C1 segment of cervical spinal cord (tissue), 14 donors: Measurements from ENCODE around the gene PTPRA.
"Not testable (repeated sequence)": the region's sequence is repeated elsewhere in the genome, so short reads cannot be mapped to it uniquely, and the experiment has no call there.

Experiments used
- DNase-seq, 14 donors: peaks; one replicate each; lab custom pipeline; 2025; lab: John Stamatoyannopoulos, UW

Gene PTPRA

DNA sequence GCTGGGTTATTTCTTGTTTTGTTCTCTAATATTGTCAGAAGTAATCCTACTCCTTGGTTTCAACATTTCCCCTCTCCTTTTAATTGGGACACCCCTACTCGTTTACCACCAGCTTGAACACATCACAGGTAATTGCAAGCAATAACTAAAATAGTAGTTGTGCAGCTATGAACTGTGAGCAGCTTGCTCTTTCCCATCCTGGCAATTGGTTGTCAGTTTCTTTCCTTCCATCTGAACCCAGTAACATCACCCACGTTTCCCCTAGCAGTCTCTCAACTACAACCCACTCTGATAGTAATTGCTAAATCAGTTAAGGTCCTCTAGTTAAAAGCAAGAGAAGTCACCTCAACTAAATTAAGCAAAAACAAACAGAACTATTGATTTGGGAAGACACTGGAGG lies 122.5 kb downstream of the PTPRA start:
- DNase-seq, result no peak

- DNase-seq, result no peak
Observed at GRCh38 chr20:2998728-2999127, 125.4 kb downstream of the PTPRA start.

- peak in 2 of 14 donors; percentile 10 to 46 for DNase-seq
Observed at GRCh38 chr20:3000852-3001523, 127.7 kb downstream of the PTPRA start.

GRCh38 chr20:3003416-3003815 lies 130.1 kb downstream of the PTPRA start:
- DNase-seq, result no peak

DNA sequence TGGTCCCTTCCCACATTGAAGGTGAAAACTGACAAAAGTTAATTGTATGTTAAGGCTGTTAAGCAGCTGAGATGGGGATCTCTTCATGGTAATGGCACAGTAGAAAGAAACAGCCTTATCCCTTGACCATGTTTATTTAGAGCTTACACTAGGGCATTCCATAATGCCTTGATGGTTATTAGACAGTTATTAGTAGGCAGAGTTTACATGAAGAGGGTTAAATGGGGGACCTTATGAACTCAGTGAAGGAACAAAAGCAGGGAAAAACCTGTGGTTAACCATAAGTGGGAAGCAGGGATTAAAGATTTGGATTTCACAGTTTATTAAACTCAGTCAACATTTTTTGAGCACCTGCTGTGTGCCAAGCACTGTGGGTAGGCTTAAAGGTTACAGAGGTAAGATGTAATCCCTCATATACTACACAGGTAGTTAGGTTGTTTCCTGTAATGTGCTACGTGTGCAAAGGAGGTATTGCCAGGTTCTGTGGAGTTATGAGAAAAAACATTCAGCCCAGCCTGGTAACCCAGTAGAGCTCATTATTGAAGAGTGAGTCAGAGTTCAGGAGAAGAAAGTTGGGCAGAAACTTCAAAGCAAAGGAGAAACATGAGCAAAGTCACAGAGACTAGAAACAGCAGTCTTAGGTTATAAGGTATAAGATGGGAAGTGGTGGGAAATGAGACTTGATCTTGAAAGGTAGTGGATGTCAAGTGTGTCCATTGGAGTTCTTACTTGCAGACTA lies 137.9 kb downstream of the PTPRA start:
- DNase-seq, result no peak

DNA sequence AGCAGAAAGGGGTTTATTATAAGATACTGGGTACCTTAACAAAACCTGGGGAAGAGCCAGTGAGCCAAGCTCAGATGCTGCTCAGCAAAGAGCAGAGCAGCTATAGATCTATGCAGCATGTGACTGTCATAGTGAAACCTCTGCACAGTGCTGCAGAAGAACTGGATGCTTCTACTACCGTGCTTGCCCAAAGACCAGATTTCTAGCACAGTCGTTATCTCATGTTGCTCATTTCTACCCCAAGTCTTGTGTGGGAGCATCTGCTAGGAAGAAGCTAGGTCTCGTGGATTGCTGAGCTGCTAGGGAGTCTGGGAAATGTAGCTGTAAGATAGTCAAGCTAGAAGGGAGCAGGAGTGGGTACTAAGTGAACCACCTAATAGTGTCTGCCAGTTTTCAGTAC lies 138.5 kb downstream of the PTPRA start:
- no peak for DNase-seq

DNA sequence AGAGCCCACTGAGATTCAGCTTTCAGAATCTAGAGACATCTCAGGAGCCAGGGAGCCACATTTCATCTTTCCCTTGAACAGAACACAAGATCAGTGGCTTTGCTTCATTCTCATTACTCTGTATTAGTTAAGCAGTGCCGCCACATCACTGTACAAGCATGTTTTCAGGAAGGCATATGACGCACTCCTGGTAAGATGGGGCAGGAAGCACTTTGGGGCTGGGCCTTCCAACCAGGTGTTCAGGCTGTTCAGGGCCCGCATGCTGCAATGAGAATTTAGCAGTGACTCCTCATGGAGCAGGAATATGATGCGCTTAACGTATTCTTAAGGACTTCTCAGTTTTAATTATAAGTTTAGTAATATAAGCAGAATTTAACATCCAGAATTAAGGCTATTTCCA lies 140.5 kb downstream of the PTPRA start:
- DNase-seq, result no peak

DNA sequence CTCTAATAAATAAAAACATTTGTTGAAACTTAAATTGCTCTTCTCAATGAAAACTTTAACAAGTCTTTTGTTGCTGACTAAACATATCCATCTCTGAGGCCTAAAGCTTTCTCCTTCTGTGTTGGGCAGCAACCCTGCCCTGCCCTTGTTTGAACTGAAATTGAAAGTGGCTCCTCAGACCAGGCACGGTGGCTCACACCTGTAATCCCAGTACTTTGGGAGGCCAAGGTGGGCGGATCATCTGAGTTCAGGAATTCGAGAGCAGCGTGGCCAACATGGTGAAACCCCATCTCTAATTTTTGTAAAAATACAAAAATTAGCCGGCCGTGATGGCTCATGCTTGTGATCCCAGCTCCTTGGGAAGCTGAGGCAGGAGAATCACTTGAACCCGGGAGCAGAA lies 140.9 kb downstream of the PTPRA start:
- DNase-seq, result no peak

GRCh38 chr20:3014662-3015061 lies 141.4 kb downstream of the PTPRA start:
- no peak for DNase-seq

GRCh38 chr20:3015302-3015701 lies 142.0 kb downstream of the PTPRA start:
- DNase-seq, result not testable (repeated sequence)

GRCh38 chr20:3021327-3021726 lies 148.0 kb downstream of the PTPRA start:
- no peak for DNase-seq

DNA sequence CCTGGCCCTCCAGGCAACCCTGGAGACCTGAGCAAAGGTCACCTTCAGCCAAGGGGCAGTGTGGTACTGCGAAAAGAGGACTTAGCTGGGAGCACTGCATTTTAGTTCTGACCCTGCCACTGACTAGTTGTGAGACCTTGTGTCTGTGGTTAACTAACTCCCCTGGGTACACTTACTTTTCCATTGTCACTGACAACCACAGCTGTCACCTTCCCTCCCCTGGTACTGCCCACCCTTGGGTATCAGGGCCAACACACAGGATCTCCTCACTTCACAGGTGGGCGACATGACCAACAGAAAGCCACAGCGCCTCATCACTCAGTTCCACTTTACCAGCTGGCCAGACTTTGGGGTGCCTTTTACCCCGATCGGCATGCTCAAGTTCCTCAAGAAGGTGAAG lies 148.5 kb downstream of the PTPRA start:
- no peak for DNase-seq

- DNase-seq, result not testable (repeated sequence)
Observed at GRCh38 chr20:3022559-3023490, 149.5 kb downstream of the PTPRA start.

- no peak for DNase-seq
Observed at GRCh38 chr20:3027987-3028386, 154.7 kb downstream of the PTPRA start.

GRCh38 chr20:3031524-3032147 lies 158.4 kb downstream of the PTPRA start:
- DNase-seq, result no peak

GRCh38 chr20:3032624-3033023 lies 159.3 kb downstream of the PTPRA start:
- DNase-seq, result peak in 1 of 14 donors; percentile 38

DNA sequence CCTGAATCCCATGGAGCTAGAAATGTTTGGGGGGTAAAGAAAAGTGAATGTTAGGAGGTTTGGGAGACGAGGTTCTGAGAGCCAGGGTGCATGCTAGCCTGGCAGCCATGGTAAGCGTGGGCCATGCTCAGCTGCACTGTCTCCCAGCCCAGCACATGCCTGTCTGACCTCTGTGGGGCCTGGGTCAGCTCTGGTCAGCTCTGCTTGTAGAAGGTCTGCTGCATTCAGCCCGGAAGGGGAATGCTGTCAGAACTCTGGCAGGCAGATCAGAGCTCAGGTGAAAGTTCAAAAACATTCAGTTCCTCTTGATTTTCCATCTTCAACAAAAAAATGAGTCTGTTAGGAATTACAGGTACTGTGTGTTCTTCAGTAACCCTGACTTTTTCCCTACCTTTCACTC lies 164.4 kb downstream of the PTPRA start:
- DNase-seq, result no peak

- DNase-seq, result no peak
Observed at GRCh38 chr20:3038454-3038853, 165.2 kb downstream of the PTPRA start.

DNA sequence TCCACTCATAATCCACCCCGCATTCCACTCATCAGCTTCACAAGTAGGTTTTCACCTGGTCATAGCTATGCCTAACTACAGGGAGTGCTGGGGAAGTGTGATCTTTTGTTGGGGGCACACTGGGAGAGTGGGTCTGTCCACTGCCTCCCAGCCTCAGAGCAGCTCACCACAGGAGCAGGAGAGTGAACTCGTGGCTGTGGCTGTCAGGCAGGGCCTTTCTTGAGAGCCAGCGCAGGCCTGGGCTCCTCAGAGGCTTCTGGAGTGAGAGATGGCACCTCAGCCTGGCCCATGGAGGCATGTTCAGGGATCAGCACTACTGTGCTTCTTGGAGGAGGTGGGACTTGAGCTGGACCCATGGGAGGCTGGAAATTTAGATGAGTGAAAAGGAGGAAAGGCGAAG lies 166.1 kb downstream of the PTPRA start:
- DNase-seq, result no peak

DNA sequence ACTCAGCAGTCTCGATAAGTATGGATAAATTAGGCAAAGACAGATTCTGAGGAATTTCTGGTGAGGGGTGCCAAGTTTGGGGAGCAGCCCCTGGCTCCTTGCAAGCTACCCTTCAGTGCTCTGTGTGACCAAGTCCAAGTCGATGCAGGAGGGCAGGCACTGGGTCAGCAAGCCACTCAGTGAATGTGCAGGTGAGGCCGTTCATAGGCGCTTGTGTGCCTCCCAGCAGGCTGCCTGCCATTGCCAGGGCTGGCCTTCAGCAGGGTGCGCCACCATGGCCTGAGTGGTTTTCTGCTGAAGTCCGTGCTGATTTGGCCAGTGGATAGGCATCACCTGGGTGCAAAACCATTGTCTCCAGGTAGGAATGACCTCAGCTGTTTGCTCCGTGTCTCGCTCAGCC lies 166.8 kb downstream of the PTPRA start:
- DNase-seq, result no peak

- DNase-seq, result no peak
Observed at GRCh38 chr20:3041854-3042409, 168.7 kb downstream of the PTPRA start.
